Measurements from ENCODE around the gene LRRC47. TPM values are rescaled to one million over a fixed set of nuclear protein-coding genes. Genes with fewer than 3 reads are reported as not detected.

Gene LRRC47
- total and polyA plus RNA-seq, 2 of the 13 experiments (the other 11 are each of a cell fraction or from before 2014, with no cell fraction given): 18.3 to 52.5 TPM

DNA sequence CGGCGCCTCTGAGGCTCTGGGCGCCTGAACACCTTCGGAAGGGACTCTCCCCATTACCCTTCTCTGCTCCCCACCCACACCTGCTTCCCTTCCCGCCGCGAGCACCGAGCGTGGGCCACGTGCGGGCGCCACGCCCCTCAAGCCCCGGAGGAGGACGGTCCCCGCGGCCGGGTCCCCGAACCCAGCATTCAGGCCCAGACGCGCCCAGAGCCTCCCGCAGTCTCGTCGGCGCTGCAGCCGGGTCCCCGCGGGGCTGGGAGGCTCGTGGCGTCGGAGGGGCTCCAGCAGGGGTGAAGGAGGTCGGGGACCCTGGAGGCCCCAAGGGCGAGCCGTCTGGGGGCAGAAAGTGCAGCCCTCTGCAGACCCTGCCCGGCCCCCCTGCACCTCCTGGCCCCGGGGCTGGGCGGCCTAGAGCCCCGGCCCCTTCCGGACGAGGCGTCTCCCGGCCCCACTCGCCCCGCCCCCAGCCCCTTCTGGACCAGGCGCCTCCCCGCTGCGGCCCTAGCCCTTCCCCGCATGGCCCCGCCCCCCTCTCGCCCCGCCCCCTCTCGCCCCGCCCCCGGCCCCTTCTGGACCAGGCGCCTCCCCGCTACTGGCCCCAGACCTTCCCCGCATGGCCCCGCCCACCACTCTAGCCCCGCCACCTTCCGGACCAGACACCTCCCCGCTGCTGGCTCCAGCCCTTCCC is 24.1 kb downstream of the LRRC47 start (continued):
- TF ChIP-seq RFXAP (CRISPR knock-in tag; IDR thresholded peaks at IDR 0.05; ENCODE audit: borderline replicate concordance) (no peak), ZNF724P (CRISPR knock-in tag; IDR thresholded peaks at IDR 0.05; ENCODE audit: borderline replicate concordance) (no peak), NFYB (CRISPR knock-in tag; IDR thresholded peaks at IDR 0.05) (no peak), SALL1 (CRISPR knock-in tag; IDR thresholded peaks at IDR 0.05) (peak; percentile 26), ZBTB7A (CRISPR knock-in tag; IDR thresholded peaks at IDR 0.05) (no peak), ZNF782 (CRISPR knock-in tag; IDR thresholded peaks at IDR 0.05; ENCODE audit: borderline replicate concordance) (peak; percentile 23; the same call in 1 of the 2 replicates), ZBTB33 (CRISPR knock-in tag; IDR thresholded peaks at IDR 0.05) (no peak), ZNF256 (CRISPR knock-in tag; conservative IDR thresholded peaks at IDR 0.05) (no peak), HBP1 (CRISPR knock-in tag; IDR thresholded peaks at IDR 0.05; ENCODE audit: low read depth) (no peak), ZNF225 (CRISPR knock-in tag; IDR thresholded peaks at IDR 0.05) (0 out of 2 replicates have a peak, but pooled peaks have one; percentile 34), ZNF260 (CRISPR knock-in tag; IDR thresholded peaks at IDR 0.05; ENCODE audit: borderline replicate concordance, low read depth) (0 out of 2 replicates have a peak, but pooled peaks have one; percentile 49), MAZ (IDR thresholded peaks at IDR 0.05; ENCODE audit: borderline replicate concordance, low read depth, low read length) (peak; percentile 55; the same call in 1 of the 2 replicates), MAZ (CRISPR knock-in tag; IDR thresholded peaks at IDR 0.05; ENCODE audit: low read depth) (no peak; the same call in 1 of the 2 replicates), ZNF776 (CRISPR knock-in tag; IDR thresholded peaks at IDR 0.05) (no peak; the same call in 1 of the 2 replicates), ZNF556 (CRISPR knock-in tag; IDR thresholded peaks at IDR 0.05; ENCODE audit: borderline replicate concordance) (no peak), ZFX (CRISPR knock-in tag; IDR thresholded peaks at IDR 0.05; ENCODE audit: low read depth) (peak; percentile 82), FIP1L1 (IDR thresholded peaks at IDR 0.05; ENCODE audit: borderline replicate concordance, insufficient read depth, low read depth, low read length) (no peak), KDM6A (CRISPR knock-in tag; IDR thresholded peaks at IDR 0.05; ENCODE audit: low read depth) (no peak), ZNF136 (CRISPR knock-in tag; IDR thresholded peaks at IDR 0.05; ENCODE audit: low read depth) (no peak), PLRG1 (conservative IDR thresholded peaks at IDR 0.05) (no peak)
- TF ChIP-seq, protein P1, sequence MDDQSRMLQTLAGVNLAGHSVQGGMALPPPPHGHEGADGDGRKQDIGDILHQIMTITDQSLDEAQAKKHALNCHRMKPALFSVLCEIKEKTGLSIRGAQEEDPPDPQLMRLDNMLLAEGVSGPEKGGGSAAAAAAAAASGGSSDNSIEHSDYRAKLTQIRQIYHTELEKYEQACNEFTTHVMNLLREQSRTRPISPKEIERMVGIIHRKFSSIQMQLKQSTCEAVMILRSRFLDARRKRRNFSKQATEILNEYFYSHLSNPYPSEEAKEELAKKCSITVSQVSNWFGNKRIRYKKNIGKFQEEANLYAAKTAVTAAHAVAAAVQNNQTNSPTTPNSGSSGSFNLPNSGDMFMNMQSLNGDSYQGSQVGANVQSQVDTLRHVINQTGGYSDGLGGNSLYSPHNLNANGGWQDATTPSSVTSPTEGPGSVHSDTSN (CRISPR knock-in tag; IDR thresholded peaks at IDR 0.05; ENCODE audit: borderline replicate concordance): no peak
- TF ChIP-seq, protein P2, sequence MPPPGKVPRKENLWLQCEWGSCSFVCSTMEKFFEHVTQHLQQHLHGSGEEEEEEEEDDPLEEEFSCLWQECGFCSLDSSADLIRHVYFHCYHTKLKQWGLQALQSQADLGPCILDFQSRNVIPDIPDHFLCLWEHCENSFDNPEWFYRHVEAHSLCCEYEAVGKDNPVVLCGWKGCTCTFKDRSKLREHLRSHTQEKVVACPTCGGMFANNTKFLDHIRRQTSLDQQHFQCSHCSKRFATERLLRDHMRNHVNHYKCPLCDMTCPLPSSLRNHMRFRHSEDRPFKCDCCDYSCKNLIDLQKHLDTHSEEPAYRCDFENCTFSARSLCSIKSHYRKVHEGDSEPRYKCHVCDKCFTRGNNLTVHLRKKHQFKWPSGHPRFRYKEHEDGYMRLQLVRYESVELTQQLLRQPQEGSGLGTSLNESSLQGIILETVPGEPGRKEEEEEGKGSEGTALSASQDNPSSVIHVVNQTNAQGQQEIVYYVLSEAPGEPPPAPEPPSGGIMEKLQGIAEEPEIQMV (CRISPR knock-in tag; IDR thresholded peaks at IDR 0.05; ENCODE audit: low read depth): no peak; the same call in 1 of the 2 replicates
- TF ChIP-seq, protein P3, sequence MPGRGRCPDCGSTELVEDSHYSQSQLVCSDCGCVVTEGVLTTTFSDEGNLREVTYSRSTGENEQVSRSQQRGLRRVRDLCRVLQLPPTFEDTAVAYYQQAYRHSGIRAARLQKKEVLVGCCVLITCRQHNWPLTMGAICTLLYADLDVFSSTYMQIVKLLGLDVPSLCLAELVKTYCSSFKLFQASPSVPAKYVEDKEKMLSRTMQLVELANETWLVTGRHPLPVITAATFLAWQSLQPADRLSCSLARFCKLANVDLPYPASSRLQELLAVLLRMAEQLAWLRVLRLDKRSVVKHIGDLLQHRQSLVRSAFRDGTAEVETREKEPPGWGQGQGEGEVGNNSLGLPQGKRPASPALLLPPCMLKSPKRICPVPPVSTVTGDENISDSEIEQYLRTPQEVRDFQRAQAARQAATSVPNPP (CRISPR knock-in tag; IDR thresholded peaks at IDR 0.05): no peak; the same call in 1 of the 2 replicates
